ENCODE results near the gene BMP6.

The BMP6 gene

GRCh38 chr6:7899101-7899888 is 173.4 kb downstream of the BMP6 start:
- Histone ChIP-seq H3F3A (ENCODE audit: insufficient read depth, low read length) (peaks cover 100% of the 10 kb centered on the region), H3K9me2 (replicated peaks; ENCODE audit: insufficient read depth, low read length) (no peaks in the 10 kb centered on the region), H3K36me3 (replicated peaks; ENCODE audit: insufficient read depth, low read length) (peaks cover 46% of the 10 kb centered on the region), H3K4me1 (ENCODE audit: low read length) (peaks cover 99% of the 10 kb centered on the region), H4K20me1 (ENCODE audit: insufficient read depth, low read length) (no peaks in the 10 kb centered on the region), H3K9ac (ENCODE audit: low read length) (peak overlapping the region; percentile 100), H2AFZ (ENCODE audit: low read length) (no peak overlapping the region), H3K9me3 (replicated peaks; ENCODE audit: insufficient read depth, low read length) (no peaks in the 10 kb centered on the region), H3K4me3 (ENCODE audit: low read length) (peak overlapping the region; percentile 14; the same call in 1 of the 2 replicates), H3K4me2 (ENCODE audit: low read depth, low read length) (peak overlapping the region; percentile 100), H3K27ac (ENCODE audit: low read length) (peak overlapping the region; percentile 100), H3K79me2 (ENCODE audit: low read length) (peaks cover 97% of the 10 kb centered on the region), H3K27me3 (replicated peaks; ENCODE audit: insufficient read depth, low read length) (no peaks in the 10 kb centered on the region)
- peak; percentile 40 for TF ChIP-seq CTCF (IDR thresholded peaks at IDR 0.05; ENCODE audit: low read length)
- TF ChIP-seq EZH2phosphoT487 (IDR thresholded peaks at IDR 0.05; ENCODE audit: low read length): no peak
- peak; percentile 71 for DNase-seq

GRCh38 chr6:7899889-7900213 is 174.0 kb downstream of the BMP6 start:
- Histone ChIP-seq H3F3A (ENCODE audit: insufficient read depth, low read length) (peaks cover 100% of the 10 kb centered on the region), H3K9me2 (replicated peaks; ENCODE audit: insufficient read depth, low read length) (no peaks in the 10 kb centered on the region), H2AFZ (ENCODE audit: low read length) (no peak overlapping the region), H4K20me1 (ENCODE audit: insufficient read depth, low read length) (no peaks in the 10 kb centered on the region), H3K9ac (ENCODE audit: low read length) (peak overlapping the region; percentile 100), H3K27ac (ENCODE audit: low read length) (peak overlapping the region; percentile 100), H3K4me1 (ENCODE audit: low read length) (peaks cover 99% of the 10 kb centered on the region), H3K36me3 (replicated peaks; ENCODE audit: insufficient read depth, low read length) (peaks cover 45% of the 10 kb centered on the region), H3K4me2 (ENCODE audit: low read depth, low read length) (peak overlapping the region; percentile 100), H3K79me2 (ENCODE audit: low read length) (peaks cover 97% of the 10 kb centered on the region), H3K9me3 (replicated peaks; ENCODE audit: insufficient read depth, low read length) (no peaks in the 10 kb centered on the region), H3K27me3 (replicated peaks; ENCODE audit: insufficient read depth, low read length) (no peaks in the 10 kb centered on the region), H3K4me3 (ENCODE audit: low read length) (peak overlapping the region; percentile 14)
- DNase-seq: peak; percentile 39
- TF ChIP-seq EZH2phosphoT487 (IDR thresholded peaks at IDR 0.05; ENCODE audit: low read length): no peak
- no peak for TF ChIP-seq CTCF (IDR thresholded peaks at IDR 0.05; ENCODE audit: low read length)
- no peak for TF ChIP-seq EZH2 (optimal IDR thresholded peaks at IDR 0.05; ENCODE audit: low read depth, low read length)

GRCh38 chr6:7900621-7901020 is 174.7 kb downstream of the BMP6 start:
- Histone ChIP-seq H4K20me1 (ENCODE audit: insufficient read depth, low read length) (no peaks in the 10 kb centered on the region), H3K4me1 (ENCODE audit: low read length) (peaks cover 99% of the 10 kb centered on the region), H3K36me3 (replicated peaks; ENCODE audit: insufficient read depth, low read length) (peaks cover 42% of the 10 kb centered on the region), H3K79me2 (ENCODE audit: low read length) (peaks cover 97% of the 10 kb centered on the region), H3K4me2 (ENCODE audit: low read depth, low read length) (peak overlapping the region; percentile 100), H2AFZ (ENCODE audit: low read length) (no peak overlapping the region), H3K9me3 (replicated peaks; ENCODE audit: insufficient read depth, low read length) (no peaks in the 10 kb centered on the region), H3K9ac (ENCODE audit: low read length) (peak overlapping the region; percentile 100), H3K4me3 (ENCODE audit: low read length) (peak overlapping the region; percentile 14), H3K27me3 (replicated peaks; ENCODE audit: insufficient read depth, low read length) (no peaks in the 10 kb centered on the region), H3K27ac (ENCODE audit: low read length) (peak overlapping the region; percentile 100), H3K9me2 (replicated peaks; ENCODE audit: insufficient read depth, low read length) (no peaks in the 10 kb centered on the region), H3F3A (ENCODE audit: insufficient read depth, low read length) (peaks cover 100% of the 10 kb centered on the region)
- DNase-seq: peak; percentile 76
- TF ChIP-seq EZH2phosphoT487 (IDR thresholded peaks at IDR 0.05; ENCODE audit: low read length) (no peak), EZH2 (optimal IDR thresholded peaks at IDR 0.05; ENCODE audit: low read depth, low read length) (no peak), CTCF (IDR thresholded peaks at IDR 0.05; ENCODE audit: low read length) (no peak)

Data from MM.1S (cell line).